OCI-LY1 (cell line): ENCODE results near the gene SYT2.

Experiments used
- CTCF ChIP-seq: fragments of 200-600 bp; sonication (generic), shearing (Covaris generic); IDR thresholded peaks from 2 replicates; pipeline ENCODE4 v1.5.1; 2017; ENCODE audit warnings: mild to moderate bottlenecking, antibody characterized with exemption, low read length, moderate library complexity, mixed read lengths
- EZH2 ChIP-seq: fragments of 200-600 bp; sonication (generic), shearing (Covaris generic); IDR thresholded peaks from 2 replicates; pipeline ENCODE4 v1.8.0; 2017; ENCODE audit warnings: borderline replicate concordance, mixed run types, mild to moderate bottlenecking, antibody characterized with exemption, low read length, moderate library complexity, mixed read lengths

DNA sequence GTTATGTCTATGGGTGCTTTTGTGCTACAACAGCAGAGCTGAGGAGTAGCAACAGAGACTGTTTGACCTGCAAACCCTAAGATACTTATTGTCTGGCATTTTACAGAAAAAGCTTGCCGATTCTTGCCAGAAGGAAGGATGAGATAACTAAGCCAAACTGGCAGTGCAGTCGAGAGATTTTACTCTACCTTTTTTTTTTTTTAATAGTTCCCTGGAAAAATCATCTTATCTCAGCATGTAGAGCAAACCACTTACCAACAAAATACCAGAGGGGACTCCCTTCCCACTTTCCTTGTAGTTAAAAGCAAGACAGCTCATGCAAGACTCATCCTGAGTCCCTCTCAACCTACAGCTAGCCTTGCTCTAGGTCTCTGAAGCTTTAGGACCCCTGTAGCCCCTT, 132.9 kb downstream of the SYT2 start:
- TF ChIP-seq CTCF = no peak
- no peak for TF ChIP-seq EZH2
